Prostate gland (tissue), 2 donors: ENCODE results near the gene CCDC63. TPM values are rescaled to one million over a fixed set of nuclear protein-coding genes. Genes with fewer than 3 reads are reported as not detected.
"Not testable (repeated sequence)": the region's sequence is repeated elsewhere in the genome, so short reads cannot be mapped to it uniquely, and the experiment has no call there.

Source experiments
- DNase-seq: peaks from one replicate; pipeline ENCODE4 v3.0.0-alpha.2; 2019; ENCODE audit warnings: low spot score
- H3K27ac ChIP-seq, 2 donors: fragments of 200-600 bp; sonication (generic); 2 replicates each; pipeline ENCODE4 v1.5.1; 2017 to 2019
- H3K27me3 ChIP-seq: fragments of 200-600 bp; sonication (generic); replicated peaks from 2 replicates; pipeline ENCODE4 v1.5.1; 2019; ENCODE audit not compliant: insufficient read depth
- H3K36me3 ChIP-seq, 2 donors: fragments of 200-600 bp; sonication (generic); 1 replicate in 1 of 2; 2 replicates in 1 of 2; pipeline versions ENCODE4 v1.5.1 to v1.8.1; 2017 to 2019
- H3K4me1 ChIP-seq: fragments of 200-600 bp; sonication (generic); replicated peaks from 2 replicates; pipeline ENCODE4 v1.5.1; 2019
- H3K4me3 ChIP-seq, 2 donors: fragments of 200-600 bp; sonication (generic); 2 replicates each; pipeline ENCODE4 v1.5.1; 2017 to 2019
- H3K9me3 ChIP-seq: fragments of 200-600 bp; sonication (generic); 2 replicates; pipeline ENCODE4 v1.5.1; 2017
- CTCF ChIP-seq, 4 experiments: fragments of 200-600 bp in 2 of 4; fragments of 450-650 bp in 2 of 4; sonication (generic) in 2 of 4; IDR thresholded peaks; 1 replicate in 3 of 4; 2 replicates in 1 of 4; pipeline ENCODE4 v1.5.1; 2016 to 2019; ENCODE audit warnings: antibody characterized with exemption in 4 of 4, mild to moderate bottlenecking in 2 of 4, moderate library complexity in 2 of 4
- POLR2A ChIP-seq: fragments of 450-650 bp; IDR thresholded peaks from one replicate; pipeline ENCODE4 v1.6.1; 2016; ENCODE audit warnings: antibody characterized with exemption, mild to moderate bottlenecking
- POLR2AphosphoS5 ChIP-seq: sonication (generic); formaldehyde crosslinking; IDR thresholded peaks from one replicate; pipeline ENCODE4 v1.6.1; 2017; ENCODE audit warnings: antibody characterized with exemption
- WGBS: methylation state at CpG from one replicate; pipeline ENCODE4 v1.1.5; 2018; 5-methylcytosine and 5-hydroxymethylcytosine counted together
- intact Hi-C: fragments of 100-400 bp; cut with DNase I; formaldehyde crosslinking; loops from one replicate; pipeline ENCODE4 v1.14.2; 2022
- total RNA-seq, 2 donors: library from RNA; depleted of rRNA; stranded (reverse); fragments of >200 nt; gene quantifications; one replicate each; pipeline ENCODE4 v1.1.0, GENCODE V29; 2016

Gene CCDC63
- total RNA-seq, 2 donors from 2014 or later = 1.2 TPM; not detected in 1

- Histone ChIP-seq H3K4me1 (no peaks in the 10 kb centered on the region), H3K9me3 (no peaks in the 10 kb centered on the region), H3K4me3 (no peak overlapping the region), H3K36me3 (no peaks in the 10 kb centered on the region), H3K27me3 (no peaks in the 10 kb centered on the region), H3K27ac (no peak overlapping the region)
- no peak for DNase-seq
- whole genome bisulfite sequencing = 91% methylated on average over 4 of the region's 4 CpGs
- intact Hi-C loops = loop anchor here (5.0 kb wide), 1 partner anchor 367 kb away; no protein-coding TSS in a partner anchor
- TF ChIP-seq POLR2A = no peak
- no peak for TF ChIP-seq CTCF (IDR thresholded peaks at IDR 0.05)
- no peak for TF ChIP-seq POLR2AphosphoS5
Observed at GRCh38 chr12:110940296-110940695, 93.5 kb downstream of the CCDC63 start.

- Histone ChIP-seq H3K36me3 (no peaks in the 10 kb centered on the region), H3K27me3 (no peaks in the 10 kb centered on the region), H3K9me3 (no peaks in the 10 kb centered on the region), H3K4me3 (no peak overlapping the region), H3K4me1 (no peaks in the 10 kb centered on the region), H3K27ac (no peak overlapping the region)
- intact Hi-C loops = loop anchor here (5.0 kb wide), 1 partner anchor 366 kb away; no protein-coding TSS in a partner anchor
- TF ChIP-seq CTCF (IDR thresholded peaks at IDR 0.05) = no peak
- TF ChIP-seq POLR2A = no peak
- no peak for TF ChIP-seq POLR2AphosphoS5
- 93% methylated on average over 3 of the region's 7 CpGs for WGBS
- DNase-seq = no peak
Observed at GRCh38 chr12:110940933-110941332, 94.1 kb downstream of the CCDC63 start.

GRCh38 chr12:110941391-110941790 lies 94.6 kb downstream of the CCDC63 start:
- Histone ChIP-seq H3K27me3 (no peaks in the 10 kb centered on the region), H3K4me3 (no peak overlapping the region), H3K36me3 (no peaks in the 10 kb centered on the region), H3K27ac (no peak overlapping the region), H3K9me3 (no peaks in the 10 kb centered on the region), H3K4me1 (no peaks in the 10 kb centered on the region)
- intact Hi-C loops = loop anchor here (5.0 kb wide), 1 partner anchor 366 kb away; no protein-coding TSS in a partner anchor
- WGBS = 80% methylated on average over 6 of the region's 6 CpGs
- TF ChIP-seq CTCF (IDR thresholded peaks at IDR 0.05) (no peak), POLR2A (no peak), POLR2AphosphoS5 (no peak)
- DNase-seq = no peak

GRCh38 chr12:110943373-110943772 lies 96.6 kb downstream of the CCDC63 start:
- TF ChIP-seq POLR2A = no peak
- no peak for TF ChIP-seq CTCF (IDR thresholded peaks at IDR 0.05)
- TF ChIP-seq POLR2AphosphoS5 = no peak
- Histone ChIP-seq H3K27me3 (no peaks in the 10 kb centered on the region), H3K4me1 (no peaks in the 10 kb centered on the region), H3K36me3 (no peaks in the 10 kb centered on the region), H3K27ac (no peak overlapping the region), H3K9me3 (no peaks in the 10 kb centered on the region), H3K4me3 (no peak overlapping the region)
- no peak for DNase-seq
- 39% methylated on average over 2 of the region's 2 CpGs for WGBS
- intact Hi-C loops = loop anchor here (5.0 kb wide), 1 partner anchor 364 kb away; no protein-coding TSS in a partner anchor

- no peaks in the 10 kb centered on the region for H3K9me3 ChIP-seq
- TF ChIP-seq POLR2A (no peak), CTCF (IDR thresholded peaks at IDR 0.05) (no peak), POLR2AphosphoS5 (no peak)
- intact Hi-C loops = no loop called here
- H3K27ac ChIP-seq = no peak overlapping the region
- no peak for DNase-seq
- H3K27me3 ChIP-seq = no peaks in the 10 kb centered on the region
- H3K36me3 ChIP-seq = no peaks in the 10 kb centered on the region
- no peaks in the 10 kb centered on the region for H3K4me1 ChIP-seq
- 50% methylated on average over 2 of the region's 2 CpGs for WGBS
- no peak overlapping the region for H3K4me3 ChIP-seq
Observed at GRCh38 chr12:110948041-110948440, 101.3 kb downstream of the CCDC63 start.

- H3K36me3 ChIP-seq, H3K4me3 ChIP-seq, H3K9me3 ChIP-seq, intact Hi-C loops, H3K4me1 ChIP-seq, DNase-seq, H3K27ac ChIP-seq, H3K27me3 ChIP-seq: not testable (repeated sequence)
- 95% methylated on average over 10 of the region's 31 CpGs for WGBS
Observed at GRCh38 chr12:110950466-110950865, 103.7 kb downstream of the CCDC63 start.

GRCh38 chr12:110950867-110951266 lies 104.1 kb downstream of the CCDC63 start:
- H3K4me3 ChIP-seq, DNase-seq, intact Hi-C loops, H3K36me3 ChIP-seq, H3K27ac ChIP-seq, H3K4me1 ChIP-seq, H3K27me3 ChIP-seq, H3K9me3 ChIP-seq: not testable (repeated sequence)
- 88% methylated on average over 7 of the region's 31 CpGs for WGBS
